H1 (cell line): ENCODE measurements around the gene PIK3C2G. TPM values are rescaled to one million over a fixed set of nuclear protein-coding genes. Genes with fewer than 3 reads are reported as not detected.

ENCODE experiments used
- CTCF ChIA-PET: fragments of 300-600 bp; sonication (Branson Sonifier 250); formaldehyde crosslinking; loops from one replicate; lab custom pipeline; 2021; ENCODE audit not compliant: partially characterized antibody; lab: Charles Lee
- POLR2A ChIA-PET: fragments of 300-600 bp; sonication (Branson Sonifier 250); formaldehyde crosslinking; loops from one replicate; lab custom pipeline; 2021; ENCODE audit warnings: inconsistent platforms; ENCODE audit not compliant: partially characterized antibody; lab: Charles Lee
- DNase-seq, 2 experiments: peaks; one replicate each; pipeline versions ENCODE4 v3.0.0 to v3.0.0-alpha.2; 2010 to 2022; ENCODE audit warnings: low spot score in 2 of 2, low read depth in 1 of 2, mixed read lengths in 1 of 2
- FAIRE-seq: peaks from 2 replicates; lab custom pipeline; 2011; peaks lifted over from hg19 to GRCh38; lab: Jason Lieb, UNC
- H2AFZ ChIP-seq: 2 replicates; pipeline ENCODE4 v1.8.1; 2012; ENCODE audit warnings: low read length, inconsistent platforms
- H2AK5ac ChIP-seq: 2 replicates; pipeline ENCODE4 v1.6.1; 2013; ENCODE audit warnings: low read depth, low read length
- H2BK120ac ChIP-seq: replicated peaks from 2 replicates; pipeline ENCODE3; 2013; ENCODE audit warnings: low read depth, low read length, inconsistent platforms
- H2BK12ac ChIP-seq: 2 replicates; pipeline ENCODE4 v1.6.1; 2013; ENCODE audit warnings: low read depth, low read length
- H2BK15ac ChIP-seq: 2 replicates; pipeline ENCODE4 v1.6.1; 2013; ENCODE audit warnings: low read length
- H2BK20ac ChIP-seq: 2 replicates; pipeline ENCODE4 v1.6.1; 2013; ENCODE audit warnings: low read length
- H2BK5ac ChIP-seq: 2 replicates; pipeline ENCODE4 v1.6.1; 2013; ENCODE audit warnings: low read depth, low read length
- H3K14ac ChIP-seq: 2 replicates; pipeline ENCODE4 v1.6.1; 2013; ENCODE audit warnings: inconsistent platforms; ENCODE audit not compliant: insufficient read length
- H3K18ac ChIP-seq: 2 replicates; pipeline ENCODE4 v1.6.1; 2013; ENCODE audit warnings: low read length; ENCODE audit errors: extremely low read depth
- H3K23ac ChIP-seq: 2 replicates; pipeline ENCODE4 v1.6.1; 2013; ENCODE audit warnings: inconsistent platforms; ENCODE audit not compliant: insufficient read length
- H3K23me2 ChIP-seq: 2 replicates; pipeline ENCODE4 v1.6.1; 2013; ENCODE audit warnings: low read depth, low read length
- H3K27ac ChIP-seq: 2 replicates; pipeline ENCODE4 v1.6.1; 2011; ENCODE audit warnings: low read depth, low read length, inconsistent platforms
- H3K27me3 ChIP-seq, 4 experiments: replicated peaks in 1 of 4; 1 replicate in 1 of 4; 2 replicates in 3 of 4; pipeline versions ENCODE4 v1.6.1 to v1.8.1; 2011 to 2013; ENCODE audit warnings: low read length in 3 of 4, mild to moderate bottlenecking in 3 of 4, inconsistent platforms in 2 of 4, mixed read lengths in 2 of 4, moderate library complexity in 1 of 4; ENCODE audit not compliant: control insufficient read depth in 3 of 4, insufficient read depth in 3 of 4; ENCODE audit errors: extremely low read depth in 1 of 4
- H3K36me3 ChIP-seq, 4 experiments: 2 replicates each; pipeline versions ENCODE4 v1.6.1 to v1.8.1; 2011 to 2013; ENCODE audit warnings: mild to moderate bottlenecking in 4 of 4, low read length in 3 of 4, moderate library complexity in 2 of 4, control low read depth in 1 of 4, inconsistent platforms in 1 of 4; ENCODE audit not compliant: insufficient read depth in 4 of 4, control insufficient read depth in 2 of 4
- H3K4ac ChIP-seq: replicated peaks from 2 replicates; pipeline ENCODE3; 2013; ENCODE audit warnings: low read length, low read depth, mixed read lengths, inconsistent platforms; ENCODE audit not compliant: insufficient read length
- H3K4me1 ChIP-seq, 4 experiments: replicated peaks in 1 of 4; 1 replicate in 1 of 4; 2 replicates in 3 of 4; pipeline versions ENCODE4 v1.6.1 to v1.8.1; 2011 to 2013; ENCODE audit warnings: low read length in 3 of 4, inconsistent platforms in 2 of 4, mixed read lengths in 1 of 4; ENCODE audit not compliant: insufficient read depth in 4 of 4, control insufficient read depth in 3 of 4
- H3K4me2 ChIP-seq, 2 experiments: 2 replicates each; pipeline versions ENCODE4 v1.6.1 to v1.8.1; 2011 to 2013; ENCODE audit warnings: low read depth in 2 of 2, low read length in 2 of 2, control low read depth in 1 of 2, inconsistent platforms in 1 of 2, mild to moderate bottlenecking in 1 of 2; ENCODE audit not compliant: insufficient read depth in 1 of 2
- H3K4me3 ChIP-seq, 4 experiments: fragments of 200-600, 300-600 bp in 1 of 4; sonication (generic), shearing (Covaris generic), sonication (Bioruptor Twin) in 1 of 4; 2 replicates each; pipeline versions ENCODE4 v1.5.1 to v1.8.1; 2011 to 2016; ENCODE audit warnings: low read length in 4 of 4, low read depth in 3 of 4, control low read depth in 2 of 4, inconsistent platforms in 2 of 4, mild to moderate bottlenecking in 2 of 4, mixed read lengths in 1 of 4, moderate library complexity in 1 of 4; ENCODE audit not compliant: insufficient read depth in 2 of 4; ENCODE audit errors: extremely low read depth in 1 of 4
- H3K56ac ChIP-seq: replicated peaks from 2 replicates; pipeline ENCODE3; 2013; ENCODE audit warnings: low read depth, mild to moderate bottlenecking, mixed read lengths, low read length, inconsistent platforms; ENCODE audit not compliant: insufficient read length
- H3K79me1 ChIP-seq: 2 replicates; pipeline ENCODE4 v1.6.1; 2013; ENCODE audit warnings: low read depth, low read length, control low read depth
- H3K79me2 ChIP-seq, 2 experiments: 2 replicates each; pipeline versions ENCODE4 v1.6.1 to v1.8.1; 2012 to 2013; ENCODE audit warnings: low read length in 2 of 2, mild to moderate bottlenecking in 2 of 2, inconsistent platforms in 1 of 2; ENCODE audit not compliant: insufficient read depth in 2 of 2, control insufficient read depth in 1 of 2
- H3K9ac ChIP-seq, 4 experiments: replicated peaks in 1 of 4; 1 replicate in 1 of 4; 2 replicates in 3 of 4; pipeline versions ENCODE4 v1.6.1 to v1.8.1; 2011 to 2013; ENCODE audit warnings: low read depth in 3 of 4, low read length in 3 of 4, control low read depth in 2 of 4, mild to moderate bottlenecking in 2 of 4, moderate library complexity in 2 of 4, inconsistent platforms in 1 of 4; ENCODE audit errors: extremely low read depth in 1 of 4
- H3K9me3 ChIP-seq, 2 experiments: 2 replicates each; pipeline versions ENCODE4 v1.6.1 to v1.8.1; 2012 to 2013; ENCODE audit warnings: mild to moderate bottlenecking in 2 of 2, moderate library complexity in 2 of 2, control low read depth in 1 of 2, inconsistent platforms in 1 of 2, low read depth in 1 of 2, low read length in 1 of 2, mixed read lengths in 1 of 2; ENCODE audit not compliant: insufficient read depth in 2 of 2
- H4K20me1 ChIP-seq, 2 experiments: replicated peaks in 1 of 2; 2 replicates each; pipeline versions ENCODE3 to v1.8.1; 2011 to 2013; ENCODE audit warnings: inconsistent platforms in 2 of 2, low read length in 2 of 2, mild to moderate bottlenecking in 1 of 2; ENCODE audit not compliant: insufficient read depth in 2 of 2, control insufficient read depth in 1 of 2
- H4K5ac ChIP-seq: 2 replicates; pipeline ENCODE4 v1.6.1; 2013; ENCODE audit warnings: low read length, low read depth, mixed read lengths, inconsistent platforms; ENCODE audit not compliant: insufficient read length
- H4K8ac ChIP-seq: 2 replicates; pipeline ENCODE4 v1.8.0; 2013; ENCODE audit warnings: mild to moderate bottlenecking, moderate library complexity, low read length, inconsistent platforms; ENCODE audit not compliant: insufficient read depth; ENCODE audit errors: extremely low read depth
- H4K91ac ChIP-seq: replicated peaks from 2 replicates; pipeline ENCODE3; 2013; ENCODE audit warnings: low read length, mixed read lengths, inconsistent platforms; ENCODE audit not compliant: insufficient read length
- BACH1 ChIP-seq: IDR thresholded peaks from 2 replicates; pipeline ENCODE4 v1.6.1; 2012; ENCODE audit warnings: low read length, improper control_type of control experiment
- CBX5 ChIP-seq: fragments of 300-800, 300-1000 bp; sonication (generic); IDR thresholded peaks from 2 replicates; pipeline ENCODE4 v1.7.1; 2016; ENCODE audit warnings: antibody characterized with exemption, low read length, low read depth
- POLR2A ChIP-seq, 2 experiments: IDR thresholded peaks; 1 replicate in 1 of 2; 2 replicates in 1 of 2; pipeline ENCODE4 v1.6.1; 2011; ENCODE audit warnings: low read depth in 2 of 2, low read length in 2 of 2, mild to moderate bottlenecking in 2 of 2; ENCODE audit errors: control extremely low read depth in 1 of 2
- RFX5 ChIP-seq: IDR thresholded peaks from 2 replicates; pipeline ENCODE4 v1.6.1; 2011; ENCODE audit warnings: low read depth, low read length, improper control_type of control experiment, borderline replicate concordance
- SP4 ChIP-seq: IDR thresholded peaks from 2 replicates; pipeline ENCODE4 v1.6.1; 2012; ENCODE audit warnings: low read length, inconsistent platforms
- SRF ChIP-seq: IDR thresholded peaks from 2 replicates; pipeline ENCODE4 v1.6.1; 2011; ENCODE audit warnings: mild to moderate bottlenecking, low read depth, low read length, moderate library complexity
- SUZ12 ChIP-seq: fragments of 200-600 bp; sonication (generic); IDR thresholded peaks from 2 replicates; pipeline ENCODE4 v1.6.1; 2012; ENCODE audit warnings: mild to moderate bottlenecking, inconsistent platforms, low read length, moderate library complexity, mixed read lengths
- YY1 ChIP-seq: IDR thresholded peaks from 2 replicates; pipeline ENCODE4 v1.6.1; 2011; ENCODE audit warnings: low read depth, mild to moderate bottlenecking, low read length
- WGBS, 2 experiments: shearing (Covaris generic) in 1 of 2; methylation state at CpG; one replicate each; pipeline versions ENCODE4 v1.1.6 to v1.1.7; 2013 to 2015; ENCODE audit warnings: low lambda C conversion rate in 2 of 2, mixed read lengths in 2 of 2, inconsistent platforms in 1 of 2, low coverage in 1 of 2, missing lambda C conversion rate in 1 of 2; ENCODE audit not compliant: insufficient replicate concordance in 2 of 2, insufficient coverage in 1 of 2, insufficient read length in 1 of 2; ENCODE audit errors: extremely low coverage in 1 of 2, missing lambda C conversion rate in 1 of 2; 5-methylcytosine and 5-hydroxymethylcytosine counted together
- polyA plus RNA-seq, 7 experiments: library from polyadenylated mRNA; depleted of rRNA in 3 of 7; stranded (reverse) in 5 of 7; unstranded in 2 of 7; fragments of >200 nt in 5 of 7; fragments of 200-250 nt in 2 of 7; gene quantifications; 1 replicate in 5 of 7; 2 replicates in 1 of 7; 4 replicates in 1 of 7; pipeline versions ENCODE4 v1.2.1 to v1.2.3, GENCODE V29; 2011 to 2013; ENCODE audit warnings: missing spikeins in 2 of 7, mixed read lengths in 2 of 7
- total RNA-seq: library from RNA; stranded (reverse); fragmentation: NEBNext Ultra II Directional; extraction: Animal tissue kit (Norgen Biotek cat#: 25700); gene quantifications from 2 replicates; pipeline ENCODE4 v1.2.1, GENCODE V29; 2021

Gene PIK3C2G
- total and polyA plus RNA-seq, 2 of the 8 experiments (the other 6 are each of a cell fraction or from before 2014, with no cell fraction given), result not detected

GRCh38 chr12:18468246-18469075 is 207.1 kb downstream of the PIK3C2G start:
- Histone ChIP-seq H3K14ac (no peak overlapping the region), H3K9me3 (no peaks in the 10 kb centered on the region), H3K4ac (no peak overlapping the region), H3K27ac (no peak overlapping the region), H3K18ac (no peak overlapping the region), H2BK12ac (no peak overlapping the region), H2BK15ac (no peak overlapping the region), H2BK20ac (no peak overlapping the region), H4K20me1 (no peaks in the 10 kb centered on the region), H4K8ac (no peak overlapping the region), H4K5ac (no peak overlapping the region), H3K79me1 (no peaks in the 10 kb centered on the region), H3K4me2 (no peak overlapping the region), H3K79me2 (no peaks in the 10 kb centered on the region), H2AFZ (no peak overlapping the region), H2AK5ac (no peak overlapping the region), H3K36me3 (no peaks in the 10 kb centered on the region), H3K4me1 (no peaks in the 10 kb centered on the region), H4K91ac (no peak overlapping the region), H3K27me3 (no peaks in the 10 kb centered on the region; a peak in 1 of 7 replicates), H2BK120ac (no peak overlapping the region), H3K9ac (no peak overlapping the region), H3K23ac (no peak overlapping the region), H3K4me3 (no peak overlapping the region), H3K56ac (no peak overlapping the region), H2BK5ac (no peak overlapping the region), H3K23me2 (no peaks in the 10 kb centered on the region)
- ChIA-PET CTCF (interaction anchor here (0.9 to 1.5 kb wide), 3 partner anchors 38 to 120 kb away, joined by 3 to 5 read pairs (median 3); no protein-coding TSS in a partner anchor), POLR2A (interaction anchor here (0.6 kb wide), 1 partner anchor 514 kb away, joined by 3 read pairs; no protein-coding TSS in a partner anchor)
- WGBS, 2 experiments, result 91% methylated on average over 1 of the region's 1 CpG; no CpG with 5 or more reads in 1 of the 2 experiments
- DNase-seq (no peak), FAIRE-seq (no peak)
- TF ChIP-seq BACH1, result no peak
- no peak for TF ChIP-seq SUZ12
- TF ChIP-seq RFX5, result no peak
- TF ChIP-seq POLR2A (IDR thresholded peaks at IDR 0.05; ENCODE audit: control extremely low read depth in 1 of 2, low read depth in 2 of 2, low read length in 2 of 2), result no peak
- TF ChIP-seq CBX5, result no peak
- TF ChIP-seq SP4, result no peak
- no peak for TF ChIP-seq YY1
- no peak for TF ChIP-seq SRF
